Body of pancreas (tissue), 4 donors: ENCODE results near the gene HBA2. TPM values are rescaled to one million over a fixed set of nuclear protein-coding genes. Genes with fewer than 3 reads are reported as not detected.

Source experiments
- ATAC-seq: fragments of 150-250 bp; one replicate; pipeline ENCODE4 v1.9.1; 2016
- DNase-seq, 4 donors: peaks; one replicate each; pipeline ENCODE4 v3.0.0-alpha.2; 2019
- H3K27ac ChIP-seq, 4 donors: fragments of 200-600 bp; sonication (generic); 1 replicate in 3 of 4; 2 replicates in 1 of 4; pipeline versions ENCODE4 v1.5.1 to v1.6.1; 2016 to 2019; ENCODE audit warnings: mild to moderate bottlenecking in 1 of 4, mixed read lengths in 1 of 4, moderate library complexity in 1 of 4
- H3K27me3 ChIP-seq, 2 donors: fragments of 200-600 bp; sonication (generic); one replicate each; pipeline ENCODE4 v1.6.0; 2016; ENCODE audit warnings: mild to moderate bottlenecking in 1 of 2
- H3K36me3 ChIP-seq, 2 donors: fragments of 200-600 bp; sonication (generic); replicated peaks in 1 of 2; 2 replicates each; pipeline ENCODE4 v1.5.1; 2016; ENCODE audit warnings: low read depth in 2 of 2; ENCODE audit not compliant: insufficient read depth in 1 of 2
- H3K4me1 ChIP-seq: fragments of 200-600 bp; sonication (generic); one replicate; pipeline ENCODE4 v1.6.0; 2016
- H3K4me3 ChIP-seq, 2 donors: fragments of 200-600 bp; sonication (generic); 1 replicate in 1 of 2; 2 replicates in 1 of 2; pipeline ENCODE4 v1.5.1; 2016 to 2019
- H3K9me3 ChIP-seq, 3 donors: fragments of 200-600 bp; sonication (generic); 1 replicate in 2 of 3; 2 replicates in 1 of 3; pipeline ENCODE4 v1.5.1; 2016
- POLR2A ChIP-seq, 3 donors: fragments of 450-650 bp; IDR thresholded peaks; one replicate each; pipeline ENCODE4 v1.6.1; 2016; ENCODE audit warnings: antibody characterized with exemption in 3 of 3, mild to moderate bottlenecking in 2 of 3
- WGBS, 2 donors: methylation state at CpG; one replicate each; pipeline ENCODE4 v1.1.5; 2017; 5-methylcytosine and 5-hydroxymethylcytosine counted together
- intact Hi-C: fragments of 100-400 bp; cut with DNase I; formaldehyde crosslinking; loops from one replicate; pipeline ENCODE4 v1.15.1; 2023
- total RNA-seq, 2 donors: library from RNA; depleted of rRNA; stranded (reverse); fragments of >200 nt; gene quantifications; one replicate each; pipeline ENCODE4 v1.1.0, GENCODE V29; 2016
- TF ChIP-seq, protein P1 (sequence below), 7 experiments: fragments of 450-650 bp in 4 of 7; fragments of 200-600 bp in 3 of 7; sonication (generic) in 3 of 7; IDR thresholded peaks; one replicate each; pipeline ENCODE4 v1.5.1; 2016 to 2019; ENCODE audit warnings: antibody characterized with exemption in 7 of 7

HBA2 gene
- total RNA-seq, 2 donors from 2014 or later = 6.0 to 23.4 TPM

DNA sequence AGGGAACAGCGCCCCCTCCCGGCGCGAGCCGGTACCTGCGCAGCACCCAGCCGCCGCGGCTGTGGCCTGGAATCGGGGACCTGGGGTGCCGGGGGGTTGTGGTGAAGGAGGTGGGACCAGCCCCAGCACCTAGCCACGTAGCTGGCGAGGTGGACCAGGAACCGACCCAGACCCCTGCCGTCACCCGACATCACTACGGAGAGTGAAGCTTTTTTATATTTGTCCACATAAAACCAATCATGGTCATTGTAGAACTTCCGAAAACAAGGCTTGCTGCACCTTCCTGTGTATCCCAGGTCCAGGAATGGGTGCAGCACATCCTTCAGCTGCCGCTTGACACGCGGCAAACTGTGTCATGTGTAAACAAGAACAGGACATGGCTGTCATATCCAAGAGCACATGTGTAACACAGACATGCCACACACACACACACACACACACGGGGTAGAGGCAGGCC is 8.9 kb downstream of the HBA2 start:
- no peaks in the 10 kb centered on the region for H3K36me3 ChIP-seq
- TF ChIP-seq, protein P1, sequence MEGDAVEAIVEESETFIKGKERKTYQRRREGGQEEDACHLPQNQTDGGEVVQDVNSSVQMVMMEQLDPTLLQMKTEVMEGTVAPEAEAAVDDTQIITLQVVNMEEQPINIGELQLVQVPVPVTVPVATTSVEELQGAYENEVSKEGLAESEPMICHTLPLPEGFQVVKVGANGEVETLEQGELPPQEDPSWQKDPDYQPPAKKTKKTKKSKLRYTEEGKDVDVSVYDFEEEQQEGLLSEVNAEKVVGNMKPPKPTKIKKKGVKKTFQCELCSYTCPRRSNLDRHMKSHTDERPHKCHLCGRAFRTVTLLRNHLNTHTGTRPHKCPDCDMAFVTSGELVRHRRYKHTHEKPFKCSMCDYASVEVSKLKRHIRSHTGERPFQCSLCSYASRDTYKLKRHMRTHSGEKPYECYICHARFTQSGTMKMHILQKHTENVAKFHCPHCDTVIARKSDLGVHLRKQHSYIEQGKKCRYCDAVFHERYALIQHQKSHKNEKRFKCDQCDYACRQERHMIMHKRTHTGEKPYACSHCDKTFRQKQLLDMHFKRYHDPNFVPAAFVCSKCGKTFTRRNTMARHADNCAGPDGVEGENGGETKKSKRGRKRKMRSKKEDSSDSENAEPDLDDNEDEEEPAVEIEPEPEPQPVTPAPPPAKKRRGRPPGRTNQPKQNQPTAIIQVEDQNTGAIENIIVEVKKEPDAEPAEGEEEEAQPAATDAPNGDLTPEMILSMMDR (IDR thresholded peaks at IDR 0.05) = peak; percentile 82 to 95 (median 88)
- no peak for TF ChIP-seq POLR2A (IDR thresholded peaks at IDR 0.05)
- H3K4me1 ChIP-seq = peaks cover 18% of the 10 kb centered on the region
- H3K9me3 ChIP-seq = no peaks in the 10 kb centered on the region
- intact Hi-C loops = no loop called here
- H3K27ac ChIP-seq = no peak overlapping the region
- no peak overlapping the region for H3K4me3 ChIP-seq
- ATAC-seq = no peak
- peaks cover 4 to 21% of the 10 kb centered on the region in 2 donors for H3K27me3 ChIP-seq
- no peak for DNase-seq
- WGBS, 2 donors = 7 to 10% methylated on average over 12 to 22 of the region's 22 CpGs

DNA sequence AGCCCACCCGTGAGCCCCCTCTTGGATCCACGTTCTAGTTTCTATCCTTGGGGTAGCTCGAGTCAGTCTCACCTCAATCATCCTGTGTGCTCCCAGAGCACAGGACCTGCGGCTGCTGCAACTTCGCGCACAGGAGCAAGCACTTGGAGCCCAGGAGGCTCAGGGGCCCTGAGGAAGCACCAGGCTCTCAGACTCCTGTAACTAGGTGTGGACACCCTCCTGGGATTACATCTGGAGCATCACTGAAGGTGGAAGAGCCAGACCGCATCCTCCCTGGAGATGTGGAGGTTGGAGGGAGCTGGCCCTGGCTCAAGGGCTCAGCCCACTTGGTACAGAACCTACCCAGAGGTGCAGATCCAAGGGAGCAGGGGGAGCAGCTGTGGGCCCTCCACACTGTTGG is 10.3 kb downstream of the HBA2 start:
- DNase-seq = no peak
- ATAC-seq = no peak

DNA sequence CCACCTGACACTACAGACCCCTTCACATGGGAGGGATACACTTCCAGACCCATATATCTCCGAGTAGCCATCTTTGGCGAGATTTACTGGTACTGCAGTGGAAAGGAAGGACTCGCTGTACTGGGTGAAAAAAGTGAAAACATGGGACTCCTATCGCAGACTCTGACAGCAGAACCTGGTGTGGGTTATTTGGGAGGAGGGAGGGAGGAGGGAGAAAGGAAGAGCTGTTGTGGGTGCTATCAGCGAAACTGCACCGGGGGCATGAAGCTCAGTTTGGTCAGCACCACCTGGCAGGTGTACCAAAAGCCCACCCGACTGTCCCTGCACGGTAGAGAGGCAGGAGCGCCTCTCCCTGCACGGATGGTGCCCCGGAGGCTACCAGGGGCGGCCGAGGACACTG is 12.5 kb downstream of the HBA2 start:
- Histone ChIP-seq H3K4me3 (no peak overlapping the region), H3K27me3 (peaks cover 0 to 1% of the 10 kb centered on the region in 2 donors), H3K36me3 (peaks cover 0 to 19% of the 10 kb centered on the region in 2 donors), H3K9me3 (no peaks in the 10 kb centered on the region), H3K27ac (no peak overlapping the region), H3K4me1 (peaks cover 16% of the 10 kb centered on the region)
- WGBS, 2 donors = 87 to 88% methylated on average over 10 to 13 of the region's 13 CpGs
- DNase-seq = no peak
- intact Hi-C loops = no loop called here
- no peak for TF ChIP-seq POLR2A (IDR thresholded peaks at IDR 0.05)
- TF ChIP-seq, protein P1 (IDR thresholded peaks at IDR 0.05) = no peak
- no peak for ATAC-seq

More for the DNA sequence above, 10.3 kb downstream of the HBA2 start:
- Histone ChIP-seq H3K27me3 (peaks cover 4 to 14% of the 10 kb centered on the region in 2 donors), H3K4me3 (no peak overlapping the region), H3K9me3 (no peaks in the 10 kb centered on the region), H3K36me3 (peaks cover 0 to 7% of the 10 kb centered on the region in 2 donors), H3K4me1 (peaks cover 18% of the 10 kb centered on the region), H3K27ac (no peak overlapping the region)
- 77 to 81% methylated on average over 7 of the region's 7 CpGs for WGBS, 2 donors
- TF ChIP-seq, protein P1 (IDR thresholded peaks at IDR 0.05) = no peak
- no peak for TF ChIP-seq POLR2A (IDR thresholded peaks at IDR 0.05)
- intact Hi-C loops = no loop called here

DNA sequence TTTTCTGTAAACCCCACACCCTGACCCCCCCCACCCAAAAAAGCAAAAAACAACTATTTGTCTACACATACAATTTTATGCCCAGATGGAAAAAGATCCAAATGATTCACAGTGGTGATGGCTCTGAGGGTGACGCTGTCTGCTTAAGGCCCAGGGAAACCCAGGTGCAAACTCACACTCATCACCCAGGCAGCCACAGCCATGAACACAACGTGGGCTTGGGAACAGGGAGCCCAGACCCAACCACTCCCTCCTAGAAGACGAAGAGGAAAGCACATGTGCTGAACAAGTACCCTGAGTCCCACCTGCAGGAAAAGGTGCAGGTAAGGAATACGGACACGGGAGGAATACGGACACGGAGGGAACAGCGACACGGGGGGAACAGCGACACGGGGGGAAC is 13.0 kb downstream of the HBA2 start:
- no peak overlapping the region for H3K27ac ChIP-seq
- ATAC-seq = no peak
- no peak overlapping the region for H3K4me3 ChIP-seq
- 79 to 84% methylated on average over 8 of the region's 11 CpGs for WGBS, 2 donors
- H3K27me3 ChIP-seq = no peaks in the 10 kb centered on the region
- intact Hi-C loops = no loop called here
- TF ChIP-seq, protein P1 (IDR thresholded peaks at IDR 0.05) = no peak
- no peaks in the 10 kb centered on the region for H3K9me3 ChIP-seq
- peaks cover 11% of the 10 kb centered on the region for H3K4me1 ChIP-seq
- no peak for DNase-seq
- peaks cover 0 to 22% of the 10 kb centered on the region in 2 donors for H3K36me3 ChIP-seq

DNA sequence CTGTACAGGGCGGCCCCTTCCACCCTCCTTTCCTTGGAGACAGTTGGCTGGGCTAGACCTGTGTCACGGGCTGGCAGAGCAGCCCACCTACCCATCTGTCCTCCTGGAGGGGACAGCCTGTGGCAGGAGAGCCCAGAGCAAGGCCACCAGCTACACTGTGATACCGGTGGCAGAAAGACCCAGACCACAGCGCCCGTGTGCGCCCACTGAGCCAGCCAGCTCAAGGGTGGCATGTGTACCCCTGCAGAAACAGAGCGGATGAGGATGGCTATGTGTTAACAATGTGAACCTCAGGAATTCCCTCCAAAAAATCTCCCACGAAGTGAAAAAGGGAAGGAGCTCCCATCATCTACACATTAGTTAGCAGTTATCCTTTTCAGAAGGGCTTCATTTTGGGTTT is 14.7 kb downstream of the HBA2 start:
- no peak for ATAC-seq
- Histone ChIP-seq H3K27ac (no peak overlapping the region), H3K36me3 (peaks cover 0 to 31% of the 10 kb centered on the region in 2 donors), H3K4me1 (no peaks in the 10 kb centered on the region), H3K9me3 (no peaks in the 10 kb centered on the region), H3K27me3 (no peaks in the 10 kb centered on the region), H3K4me3 (no peak overlapping the region)
- WGBS, 2 donors = 93 to 96% methylated on average over 4 to 8 of the region's 8 CpGs
- intact Hi-C loops = no loop called here
- DNase-seq = no peak
- no peak for TF ChIP-seq POLR2A (IDR thresholded peaks at IDR 0.05)
- TF ChIP-seq, protein P1 (IDR thresholded peaks at IDR 0.05) = no peak
